Activated naive CD4-positive, alpha-beta T cell (primary cell): ENCODE measurements around the gene SPECC1.
"Not testable (repeated sequence)": the region's sequence is repeated elsewhere in the genome, so short reads cannot be mapped to it uniquely, and the experiment has no call there.

Experiments
- DNase-seq, 4 experiments: peaks; one replicate each; lab custom pipeline; 2025; lab: John Stamatoyannopoulos, UW

Gene SPECC1

DNA sequence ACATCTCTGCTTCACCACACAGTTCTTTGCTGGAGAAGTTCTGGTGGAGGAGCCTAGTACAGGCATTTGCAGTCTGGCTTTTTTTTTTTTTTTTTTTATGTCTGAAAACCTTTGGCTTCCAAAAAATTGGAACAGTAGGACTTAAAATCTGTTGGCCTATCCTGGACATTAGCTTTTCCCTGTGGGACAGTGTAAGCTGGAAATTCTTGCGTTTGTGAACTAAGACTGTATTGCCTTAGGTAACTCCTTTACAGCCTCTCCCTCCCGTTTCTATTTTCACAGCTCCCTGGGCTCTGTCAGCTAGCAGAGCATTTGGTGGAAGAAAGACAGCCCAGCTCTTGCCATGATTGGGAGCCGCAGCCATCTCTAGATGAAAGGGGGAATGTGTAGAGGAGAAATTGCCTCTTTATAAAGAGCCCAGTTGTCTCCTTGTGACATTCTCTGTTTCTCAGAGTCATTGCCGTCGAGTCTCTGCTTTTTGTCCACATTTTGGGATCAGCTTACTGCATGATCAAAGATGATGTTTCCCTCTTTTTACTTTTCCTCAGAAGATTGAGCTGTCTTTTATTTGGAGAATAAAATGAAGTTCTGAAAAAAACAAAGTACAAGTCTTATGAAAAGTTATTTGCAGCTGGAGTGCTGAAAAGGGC lies 227.5 kb downstream of the SPECC1 start:
- no peak for DNase-seq

DNA sequence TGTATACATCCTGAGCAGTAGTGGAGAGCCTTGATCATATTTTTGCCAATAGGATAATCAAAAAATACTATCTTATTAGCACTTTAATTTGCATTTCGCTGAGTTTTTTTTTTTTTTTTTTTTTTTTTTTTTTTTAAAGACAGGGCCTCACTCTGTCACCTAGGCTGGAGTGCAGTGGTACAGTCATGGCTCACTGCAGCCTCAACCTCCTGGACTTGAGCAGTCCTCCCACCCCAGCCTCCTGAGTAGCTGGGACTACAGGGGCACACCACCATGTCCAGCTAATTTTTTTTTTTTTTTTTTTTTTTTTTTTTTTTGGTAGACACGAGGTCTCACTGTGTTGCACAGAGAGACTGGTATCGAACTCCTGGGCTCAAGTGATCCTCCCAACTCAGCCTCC lies 230.6 kb downstream of the SPECC1 start:
- not testable (repeated sequence) for DNase-seq

DNA sequence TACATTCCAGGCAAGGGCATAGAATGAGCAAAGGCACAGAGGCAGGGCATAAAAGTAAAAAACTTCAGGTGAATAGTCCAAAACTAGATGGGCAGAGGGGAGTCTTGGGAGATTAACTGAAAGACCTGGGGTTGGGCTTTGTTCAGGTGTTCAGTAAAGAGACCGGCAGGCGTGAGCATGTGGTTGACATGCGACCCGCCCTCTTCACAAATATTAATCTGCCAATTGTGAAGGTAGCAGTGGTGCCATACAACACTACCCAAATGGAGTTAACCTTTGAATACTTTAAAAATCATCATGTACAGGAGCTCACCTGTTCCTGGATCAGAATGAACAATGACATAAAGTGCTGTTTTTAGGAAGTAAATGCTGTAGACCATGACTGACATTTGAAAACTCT lies 232.7 kb downstream of the SPECC1 start:
- DNase-seq: no peak

DNA sequence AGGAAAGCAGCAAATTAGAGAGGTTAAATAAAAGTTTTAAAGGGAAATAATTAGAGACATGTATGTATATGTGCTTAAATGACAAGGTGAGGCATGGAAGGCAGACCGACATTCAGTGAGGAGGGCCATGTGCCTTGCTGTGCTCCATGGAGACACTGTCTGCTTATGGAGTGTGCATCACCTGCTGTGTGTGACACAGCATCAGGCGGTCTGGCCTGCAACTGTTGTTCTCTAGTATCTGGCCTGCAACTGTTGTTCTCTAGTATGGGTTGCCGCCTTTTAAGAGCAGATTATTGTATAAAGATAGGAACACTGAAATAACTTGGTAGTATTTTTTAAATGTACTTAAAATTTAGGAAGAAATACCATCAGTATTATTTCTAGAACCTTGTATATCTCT lies 233.1 kb downstream of the SPECC1 start:
- no peak for DNase-seq

DNA sequence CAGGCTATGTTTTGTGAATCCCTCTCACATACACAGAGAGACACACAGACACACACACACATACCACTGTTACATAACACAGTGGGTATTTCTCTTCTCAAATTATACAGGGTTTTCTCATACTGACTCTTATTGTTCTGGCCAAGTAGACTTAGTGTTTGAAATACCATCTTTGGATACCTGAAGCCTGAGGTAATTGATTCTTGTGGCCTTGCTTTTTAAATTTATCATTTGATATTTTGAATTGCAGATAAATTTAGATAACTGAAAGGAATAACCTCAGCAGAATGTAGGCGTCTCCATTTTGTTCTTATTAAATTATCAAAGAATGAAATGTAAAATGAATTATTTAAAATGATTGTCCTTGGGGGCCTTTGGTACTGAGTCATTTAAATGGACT lies 234.4 kb downstream of the SPECC1 start:
- DNase-seq: no peak

DNA sequence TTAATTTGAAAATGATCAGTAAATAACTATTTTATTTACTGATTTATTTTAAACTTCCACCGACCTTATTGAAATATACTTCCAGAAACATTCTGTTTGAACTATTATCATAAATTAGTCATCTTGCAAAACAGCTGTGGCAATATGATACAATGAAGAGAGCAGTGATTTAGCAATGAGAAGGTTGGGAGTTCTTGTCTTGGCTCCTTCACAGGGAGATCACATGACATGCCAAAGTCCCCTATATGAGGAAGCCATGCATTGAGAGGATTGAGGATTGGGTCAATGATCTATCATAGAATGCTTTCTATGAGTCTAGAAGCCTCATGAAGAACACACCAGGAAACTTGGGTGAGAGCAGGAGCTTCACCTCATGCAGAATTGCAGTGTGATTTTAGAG lies 235.5 kb downstream of the SPECC1 start:
- no peak for DNase-seq

DNA sequence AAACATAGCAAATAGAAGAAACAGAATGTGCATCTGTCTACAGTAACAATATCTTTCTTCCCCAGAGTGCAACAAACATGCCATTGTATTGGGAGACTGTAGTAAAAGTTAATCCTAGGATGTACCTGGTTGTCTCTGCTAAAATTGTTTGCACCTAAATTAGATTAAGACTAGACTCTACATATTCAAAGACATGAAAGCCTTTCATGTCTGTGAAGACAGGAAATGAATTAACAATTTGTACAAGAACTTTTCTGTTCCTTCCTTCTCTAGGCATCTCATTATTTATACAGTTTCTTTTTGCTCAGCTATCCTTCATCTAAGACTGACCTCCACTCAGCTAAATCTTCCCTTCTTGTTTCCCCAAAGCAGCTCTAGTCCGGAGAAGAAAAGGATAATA lies 237.5 kb downstream of the SPECC1 start:
- DNase-seq: no peak

DNA sequence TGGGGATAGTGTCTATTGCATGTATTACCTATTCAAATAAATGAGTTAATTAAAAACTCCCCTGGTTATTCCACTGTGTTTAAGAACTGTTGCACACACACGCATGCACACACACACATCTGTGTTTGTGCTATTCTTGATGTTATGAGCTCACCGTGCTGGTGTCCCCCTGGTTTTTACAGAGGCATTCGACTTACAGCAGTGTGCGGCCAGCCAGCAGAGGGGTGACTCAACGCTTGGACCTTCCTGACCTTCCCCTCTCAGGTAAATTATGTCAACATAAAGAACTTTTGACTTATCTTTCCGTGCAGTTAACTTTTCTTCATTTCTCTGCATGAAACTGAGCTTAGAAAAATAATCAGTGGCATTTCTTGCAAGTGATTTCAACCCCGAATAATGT lies 244.2 kb downstream of the SPECC1 start:
- no peak for DNase-seq

DNA sequence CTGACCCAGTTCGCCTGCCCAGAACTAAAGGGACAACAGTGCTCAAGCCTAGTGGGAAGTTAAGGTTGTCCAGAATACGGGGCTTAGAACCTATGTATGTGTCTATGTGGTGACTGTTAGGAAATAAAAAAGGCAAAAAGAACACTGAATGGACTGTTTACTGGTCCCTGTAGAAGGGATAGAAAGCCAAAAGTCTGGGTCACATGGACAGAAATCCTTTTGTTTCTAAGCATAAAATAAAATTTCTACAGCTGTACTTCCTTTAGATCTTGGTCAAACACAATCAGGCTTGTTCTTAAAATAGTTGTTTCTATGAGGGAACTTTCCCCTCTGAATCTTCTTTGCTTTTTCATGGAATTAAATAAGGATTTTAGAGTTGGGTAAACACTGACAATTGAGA lies 245.4 kb downstream of the SPECC1 start:
- DNase-seq: no peak

DNA sequence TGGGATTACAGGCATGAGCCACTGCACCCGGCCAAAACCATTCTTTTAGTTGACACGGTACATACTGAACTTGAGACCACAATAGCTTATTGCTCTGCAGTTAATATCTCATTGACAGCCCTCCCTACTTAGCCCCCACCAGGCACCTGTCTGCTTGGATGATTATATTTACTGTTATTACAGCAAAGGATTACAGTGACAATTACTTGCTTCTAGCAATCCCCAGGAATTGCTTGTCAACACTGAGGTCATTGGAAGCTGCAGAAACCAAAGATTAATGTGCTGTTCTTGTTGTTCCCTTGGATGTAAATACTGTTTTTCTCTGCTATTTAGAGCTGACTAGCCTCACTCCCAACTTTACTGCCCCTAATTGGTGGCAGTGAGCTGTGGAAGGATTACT lies 247.0 kb downstream of the SPECC1 start:
- DNase-seq: no peak

DNA sequence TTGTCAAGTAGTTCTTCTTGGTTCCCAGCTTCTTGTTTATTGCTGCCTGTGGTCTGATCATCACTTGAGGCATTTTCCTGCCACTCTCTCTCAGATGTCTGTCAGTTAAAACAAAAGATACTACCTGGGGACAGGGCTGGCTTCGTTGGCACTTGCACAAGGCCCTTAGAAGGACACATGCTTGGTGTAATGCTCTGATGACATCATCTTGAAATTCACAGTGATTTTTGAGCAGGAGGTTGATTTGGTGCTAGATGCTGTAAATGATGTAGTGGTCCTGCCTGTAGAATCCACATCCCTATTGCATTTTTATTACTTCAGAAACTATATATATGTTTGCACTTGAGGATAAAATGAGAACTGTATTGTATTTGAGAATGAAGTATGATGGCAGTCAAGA lies 247.8 kb downstream of the SPECC1 start:
- DNase-seq: no peak

DNA sequence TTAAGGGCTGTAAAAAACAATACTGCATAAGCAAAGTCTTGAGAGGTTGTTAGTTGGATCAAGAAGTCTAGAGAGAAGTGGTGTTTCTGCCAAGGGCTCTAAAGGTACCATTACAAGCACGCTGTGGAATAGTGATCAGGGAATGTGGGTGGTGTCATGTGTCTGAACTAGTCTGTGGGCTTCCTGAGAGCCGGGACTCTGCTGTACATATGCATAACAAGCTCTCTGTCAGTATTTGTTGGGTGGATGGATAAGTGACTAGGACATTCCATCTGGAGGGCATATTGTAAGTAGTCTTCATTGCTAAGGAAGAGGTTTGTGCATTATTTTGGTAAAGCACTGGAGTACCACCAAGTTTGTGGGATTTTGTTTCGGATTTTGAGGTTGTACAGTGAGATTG lies 248.6 kb downstream of the SPECC1 start:
- no peak for DNase-seq

DNA sequence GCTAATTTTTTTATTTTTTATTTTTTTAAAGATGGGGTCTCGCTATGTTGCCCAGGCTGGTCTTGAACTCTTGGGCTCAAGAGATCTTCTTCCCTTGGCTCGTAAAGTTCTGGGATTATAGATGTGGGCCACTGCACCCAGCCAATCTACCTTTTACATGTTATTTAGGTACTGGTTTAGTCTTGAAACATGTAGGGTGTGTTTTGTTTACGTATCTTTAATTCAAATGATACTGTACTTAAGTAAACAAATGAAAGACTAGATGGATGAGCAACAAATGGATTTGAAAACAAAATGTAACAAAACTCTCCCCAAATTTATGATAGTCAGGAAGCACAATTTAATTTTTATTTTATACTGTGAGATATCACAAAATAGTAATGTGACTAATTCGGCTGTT lies 250.5 kb downstream of the SPECC1 start:
- DNase-seq: no peak

DNA sequence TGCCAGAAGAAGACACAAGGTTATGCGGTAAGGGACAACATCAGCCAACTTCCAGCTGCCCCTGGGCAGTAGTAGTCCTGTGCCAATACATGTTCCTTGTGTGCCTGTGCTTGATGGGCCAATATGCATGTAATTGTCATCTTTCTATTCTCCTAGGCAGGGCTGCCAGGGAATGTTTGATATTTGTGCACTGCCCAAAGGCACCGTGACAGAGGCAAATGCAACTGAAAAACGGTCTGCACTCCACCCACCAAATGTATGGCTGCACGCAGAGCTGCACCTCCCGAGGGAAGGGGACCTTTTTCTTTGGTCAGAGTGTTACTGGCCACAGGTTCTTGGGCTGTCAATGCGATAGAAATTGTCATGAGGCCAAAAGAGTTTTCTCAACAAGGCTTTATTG lies 251.1 kb downstream of the SPECC1 start:
- DNase-seq: no peak

DNA sequence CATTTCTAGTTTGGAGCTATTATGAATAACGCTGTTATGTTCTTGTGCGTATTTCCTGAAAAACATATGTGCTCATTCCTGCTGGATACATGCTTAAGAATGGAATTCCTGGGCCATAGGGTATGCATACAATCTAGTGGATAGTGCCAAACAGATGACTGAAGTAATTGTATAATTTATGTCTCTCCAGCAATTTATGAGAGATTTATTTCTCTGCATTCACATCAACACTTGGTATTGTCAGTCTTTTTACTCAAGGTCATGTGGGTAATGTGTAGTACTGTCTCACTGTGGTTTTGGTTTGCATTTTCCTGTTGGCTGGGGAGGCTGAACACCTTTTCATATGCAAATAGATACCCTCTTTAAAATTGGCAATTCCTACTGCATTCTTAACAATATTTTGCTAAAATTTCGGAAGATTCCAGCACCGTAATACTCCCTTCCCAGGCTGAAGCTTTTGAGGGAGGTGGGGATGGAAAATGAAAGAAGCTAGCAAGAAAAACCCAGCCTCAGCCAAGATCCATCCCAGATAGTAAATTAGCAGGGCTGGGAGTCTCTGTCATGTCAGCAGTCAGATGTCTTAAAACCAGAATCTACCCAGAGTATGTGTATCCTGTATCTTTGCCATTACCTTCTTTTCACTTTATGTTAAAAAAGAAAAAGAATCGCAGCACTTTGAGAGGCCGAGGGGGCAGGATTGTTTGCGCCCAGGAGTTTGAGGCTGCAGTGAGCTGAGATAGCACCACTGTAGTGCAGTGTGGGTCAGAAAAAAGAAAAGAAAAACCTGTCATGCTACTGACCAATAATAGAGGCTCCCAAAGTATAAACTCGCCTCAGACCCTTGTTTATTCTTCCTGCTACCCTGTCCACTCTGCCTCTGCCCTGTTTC lies 253.3 kb downstream of the SPECC1 start:
- no peak for DNase-seq

DNA sequence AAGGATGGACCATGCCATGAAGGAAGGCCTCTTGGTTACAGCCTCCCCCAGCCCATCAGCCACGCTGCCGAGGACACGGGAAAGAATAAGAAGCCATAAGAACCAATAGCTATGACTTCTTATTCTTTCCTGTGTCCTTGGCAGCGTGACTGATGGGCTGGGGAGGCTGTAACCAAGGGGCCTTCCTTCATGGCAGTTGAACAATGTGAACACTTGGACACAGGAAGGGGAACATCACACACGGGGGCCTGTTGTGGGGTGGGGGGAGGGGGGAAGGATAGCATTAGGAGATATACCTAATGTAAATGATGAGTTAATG lies 253.9 kb downstream of the SPECC1 start:
- DNase-seq: not testable (repeated sequence)

DNA sequence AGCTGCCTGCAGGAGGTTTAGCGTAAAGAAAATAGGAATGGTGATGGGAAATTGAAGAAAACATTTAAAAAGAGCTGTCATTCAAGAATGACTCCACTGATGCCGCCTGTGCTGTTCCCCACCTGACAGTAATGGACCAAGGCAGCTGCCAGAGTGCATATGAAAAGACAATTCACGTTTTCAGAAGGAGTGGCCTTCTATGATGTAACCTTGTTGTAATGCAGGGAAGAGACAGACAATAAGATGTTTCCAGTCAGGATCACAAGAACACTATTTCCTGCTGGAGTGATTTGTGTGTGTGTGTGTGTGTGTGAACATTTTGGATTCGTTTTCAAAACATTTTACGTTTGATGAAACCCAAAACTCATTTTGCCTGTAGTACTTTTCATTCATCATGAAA lies 254.4 kb downstream of the SPECC1 start:
- no peak for DNase-seq

DNA sequence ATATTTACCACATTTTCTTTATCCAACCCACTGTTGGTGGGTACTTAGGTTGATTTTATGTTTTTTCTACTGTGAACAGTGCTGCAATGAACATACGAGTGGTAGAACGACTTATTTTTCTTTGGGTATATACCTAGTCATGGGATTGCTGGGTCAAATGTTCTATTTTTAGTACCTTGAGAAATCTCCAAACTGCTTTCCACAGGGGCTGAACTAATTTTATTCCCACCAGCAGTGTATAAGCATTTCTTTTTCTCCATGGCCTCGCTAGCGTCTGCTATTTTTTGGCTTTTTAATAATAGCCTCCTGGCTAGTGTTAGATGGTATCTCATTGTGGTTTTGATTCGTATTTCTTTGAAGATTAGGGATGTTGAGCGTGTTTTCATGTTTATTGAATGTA lies 255.8 kb downstream of the SPECC1 start:
- DNase-seq: no peak

DNA sequence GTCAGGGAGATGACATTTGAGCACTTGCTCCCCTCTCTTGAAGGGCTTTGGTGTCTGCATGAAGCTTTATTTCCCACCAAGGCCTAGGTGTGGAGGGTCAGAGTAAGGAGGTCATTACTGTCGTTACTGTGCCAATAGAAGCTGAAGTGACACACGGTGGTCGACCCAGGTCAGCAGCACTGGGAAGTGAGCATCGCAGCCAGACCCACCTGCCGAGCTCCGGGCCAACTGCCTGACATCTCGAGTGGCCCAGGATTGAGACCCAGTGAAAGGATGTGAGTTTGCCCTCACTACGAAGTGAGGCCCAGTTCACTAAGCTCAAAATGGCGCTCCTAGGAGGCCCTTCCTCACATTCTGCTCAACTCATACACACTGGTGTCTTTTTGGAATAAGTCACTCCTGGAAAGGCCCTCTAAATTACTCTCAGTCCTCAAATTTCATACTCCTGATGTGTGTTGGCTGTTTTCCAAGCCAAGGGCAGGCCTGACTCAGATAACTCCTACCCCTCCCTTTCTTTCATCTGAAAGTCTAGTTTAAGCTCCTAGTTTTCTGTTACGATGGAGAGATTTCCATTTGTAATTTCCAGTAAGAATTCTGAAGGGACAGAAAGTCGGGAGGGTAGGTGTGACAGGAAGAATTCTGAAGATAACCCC lies 257.8 kb downstream of the SPECC1 start:
- no peak for DNase-seq

DNA sequence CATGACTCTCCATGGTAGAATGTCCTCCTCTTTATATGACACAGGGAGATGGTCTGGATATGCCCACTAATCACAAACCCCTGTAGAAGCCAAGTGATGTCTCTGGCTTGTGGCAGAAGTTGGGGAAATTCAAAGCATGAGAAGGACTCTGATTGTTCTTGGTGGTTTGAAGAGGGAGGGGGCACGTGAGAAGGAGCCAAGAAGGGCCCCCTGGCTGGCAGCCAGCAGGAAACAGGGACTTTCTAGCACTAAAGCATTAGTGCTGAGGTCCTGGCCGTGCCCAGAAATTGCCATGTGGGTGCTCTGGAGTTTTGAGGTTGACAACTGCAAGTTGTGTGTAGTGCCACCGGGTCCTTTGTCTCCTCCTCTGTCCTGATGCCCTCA lies 258.3 kb downstream of the SPECC1 start:
- peak in 2 of 4 experiments; percentile 32 to 35 for DNase-seq

DNA sequence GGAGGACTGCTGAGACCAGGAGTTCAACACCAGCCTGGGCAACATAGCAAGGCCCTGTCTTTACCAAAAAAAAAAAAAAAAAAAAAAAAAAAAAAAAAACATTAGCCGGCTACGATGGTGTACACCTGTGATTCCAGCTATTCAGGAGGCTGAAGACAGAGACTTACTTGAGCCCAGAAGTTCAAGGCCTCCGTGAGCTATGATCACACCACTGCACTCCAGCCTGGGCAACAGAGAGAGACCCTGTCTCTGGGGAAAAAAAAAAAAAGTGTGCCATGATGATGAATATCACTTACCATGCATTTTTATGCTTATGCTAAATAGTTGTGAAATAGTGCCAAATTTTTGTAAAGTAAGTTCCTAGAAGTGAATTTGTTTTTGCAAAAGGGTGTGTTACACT lies 261.2 kb downstream of the SPECC1 start:
- DNase-seq: no peak

DNA sequence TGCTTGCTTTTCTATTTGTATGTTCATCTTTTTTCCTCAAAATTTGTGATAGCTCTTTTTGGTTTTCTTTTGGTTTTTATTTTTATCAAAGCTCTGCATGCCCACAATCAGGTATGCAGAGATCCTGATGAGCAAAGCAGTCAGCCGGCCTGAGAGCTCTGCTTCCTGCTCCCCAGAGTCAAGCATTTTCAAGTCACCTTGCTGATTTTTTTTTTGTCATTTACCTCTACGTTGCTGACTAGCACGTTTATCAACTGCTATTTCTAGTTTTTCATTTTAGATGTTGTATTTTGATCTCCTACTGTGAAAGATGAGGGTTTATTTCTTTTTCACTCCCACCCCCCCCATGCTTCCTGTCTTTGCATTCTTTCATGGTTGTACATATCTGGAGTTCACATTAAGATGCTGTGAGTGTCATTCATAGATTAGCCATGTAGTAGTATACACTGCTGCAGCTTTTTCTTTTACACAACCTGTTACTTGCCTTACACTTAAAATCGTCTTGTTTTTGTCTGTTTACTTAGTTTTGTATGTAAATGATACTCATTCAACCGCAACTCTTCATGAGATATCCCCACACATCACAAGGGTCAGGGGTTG lies 262.0 kb downstream of the SPECC1 start:
- DNase-seq: no peak
